RWPE2 (cell line): ENCODE results near the gene SLC37A1.

Experiments used
- ATAC-seq: fragments of 200-7000 bp; cut with Tn5 transposase; 3 replicates; pipeline ENCODE4 v1.9.1; 2021; ENCODE audit warnings: low read depth
- DNase-seq: peaks from one replicate; pipeline ENCODE4 v3.0.0-alpha.2; 2020; ENCODE audit warnings: low spot score
- H3K27ac ChIP-seq: fragments of 450-650 bp; 2 replicates; pipeline ENCODE4 v1.5.1; 2017; ENCODE audit warnings: mild to moderate bottlenecking; ENCODE audit not compliant: poor library complexity, severe bottlenecking
- H3K27me3 ChIP-seq: fragments of 250-450 bp; sonication (Bioruptor Pico); 2 replicates; pipeline ENCODE4 v1.5.1; 2021; ENCODE audit warnings: mild to moderate bottlenecking, moderate library complexity; ENCODE audit not compliant: insufficient read depth, poor library complexity, severe bottlenecking
- H3K36me3 ChIP-seq: fragments of 250-450 bp; sonication (Bioruptor Pico); 2 replicates; pipeline ENCODE4 v1.5.1; 2020; ENCODE audit warnings: low read depth, mild to moderate bottlenecking, moderate library complexity
- H3K4me1 ChIP-seq: fragments of 250-450 bp; sonication (Bioruptor Pico); 2 replicates; pipeline ENCODE4 v1.5.1; 2021; ENCODE audit warnings: mild to moderate bottlenecking, moderate library complexity; ENCODE audit not compliant: insufficient read depth, poor library complexity, severe bottlenecking
- H3K4me3 ChIP-seq: fragments of 250-450 bp; sonication (Bioruptor Pico); 2 replicates; pipeline ENCODE4 v1.5.1; 2021; ENCODE audit warnings: mild to moderate bottlenecking, moderate library complexity; ENCODE audit not compliant: severe bottlenecking
- H3K9me3 ChIP-seq: fragments of 250-450 bp; sonication (Bioruptor Pico); 2 replicates; pipeline ENCODE4 v1.5.1; 2021; ENCODE audit warnings: mild to moderate bottlenecking, moderate library complexity; ENCODE audit not compliant: severe bottlenecking
- TF ChIP-seq, protein P1 (sequence below): fragments of 450-650 bp; IDR thresholded peaks from one replicate; pipeline ENCODE4 v1.5.1; 2017; ENCODE audit warnings: mild to moderate bottlenecking, moderate library complexity; ENCODE audit not compliant: poor library complexity, severe bottlenecking

The SLC37A1 gene

DNA sequence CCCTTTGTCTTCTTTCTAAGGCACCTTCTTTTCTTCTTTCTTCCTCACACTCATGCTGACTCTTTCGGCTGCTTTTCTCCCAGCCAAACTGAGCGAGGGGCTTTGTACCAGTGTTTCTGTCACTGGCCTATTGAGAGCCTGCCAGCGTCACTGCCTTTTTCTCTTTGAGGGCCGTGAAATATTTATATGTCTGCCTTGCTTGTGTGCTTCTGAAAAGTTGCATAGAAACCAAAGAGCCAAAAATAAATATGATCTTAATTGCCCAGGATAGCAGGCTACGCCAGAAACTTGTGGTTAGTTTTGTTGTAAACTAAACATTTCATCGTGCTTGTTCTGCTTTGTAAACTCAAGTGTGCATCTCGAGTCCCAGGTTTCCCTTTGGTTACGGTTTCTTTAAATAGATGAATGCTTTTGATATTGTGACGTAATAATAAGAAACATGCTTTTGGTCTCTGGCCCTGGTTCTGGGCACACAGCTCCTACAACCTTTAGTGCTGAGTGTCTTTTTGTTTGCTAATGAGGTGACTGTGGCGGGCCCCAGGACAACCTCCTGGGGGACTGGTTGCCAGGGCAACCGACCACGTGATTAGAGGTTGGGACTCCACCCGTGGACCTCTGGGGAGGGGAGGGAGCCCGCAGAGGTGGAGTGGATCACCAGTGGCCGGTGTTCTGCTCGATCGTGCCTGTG, 10.8 kb downstream of the SLC37A1 start:
- Histone ChIP-seq H3K27me3 (no peaks in the 10 kb centered on the region), H3K27ac (no peak overlapping the region), H3K9me3 (no peaks in the 10 kb centered on the region), H3K4me1 (peaks cover 4% of the 10 kb centered on the region), H3K4me3 (no peak overlapping the region), H3K36me3 (peaks cover 10% of the 10 kb centered on the region)
- ATAC-seq, result no peak
- TF ChIP-seq, protein P1, sequence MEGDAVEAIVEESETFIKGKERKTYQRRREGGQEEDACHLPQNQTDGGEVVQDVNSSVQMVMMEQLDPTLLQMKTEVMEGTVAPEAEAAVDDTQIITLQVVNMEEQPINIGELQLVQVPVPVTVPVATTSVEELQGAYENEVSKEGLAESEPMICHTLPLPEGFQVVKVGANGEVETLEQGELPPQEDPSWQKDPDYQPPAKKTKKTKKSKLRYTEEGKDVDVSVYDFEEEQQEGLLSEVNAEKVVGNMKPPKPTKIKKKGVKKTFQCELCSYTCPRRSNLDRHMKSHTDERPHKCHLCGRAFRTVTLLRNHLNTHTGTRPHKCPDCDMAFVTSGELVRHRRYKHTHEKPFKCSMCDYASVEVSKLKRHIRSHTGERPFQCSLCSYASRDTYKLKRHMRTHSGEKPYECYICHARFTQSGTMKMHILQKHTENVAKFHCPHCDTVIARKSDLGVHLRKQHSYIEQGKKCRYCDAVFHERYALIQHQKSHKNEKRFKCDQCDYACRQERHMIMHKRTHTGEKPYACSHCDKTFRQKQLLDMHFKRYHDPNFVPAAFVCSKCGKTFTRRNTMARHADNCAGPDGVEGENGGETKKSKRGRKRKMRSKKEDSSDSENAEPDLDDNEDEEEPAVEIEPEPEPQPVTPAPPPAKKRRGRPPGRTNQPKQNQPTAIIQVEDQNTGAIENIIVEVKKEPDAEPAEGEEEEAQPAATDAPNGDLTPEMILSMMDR, result no peak
- DNase-seq, result no peak

GRCh38 chr21:42525029-42525581, 11.5 kb downstream of the SLC37A1 start:
- ATAC-seq (no peak), DNase-seq (no peak)
- TF ChIP-seq, protein P1, result no peak
- Histone ChIP-seq H3K27me3 (no peaks in the 10 kb centered on the region), H3K27ac (no peak overlapping the region), H3K4me3 (no peak overlapping the region), H3K36me3 (peaks cover 6% of the 10 kb centered on the region), H3K9me3 (no peaks in the 10 kb centered on the region), H3K4me1 (peaks cover 4% of the 10 kb centered on the region)

DNA sequence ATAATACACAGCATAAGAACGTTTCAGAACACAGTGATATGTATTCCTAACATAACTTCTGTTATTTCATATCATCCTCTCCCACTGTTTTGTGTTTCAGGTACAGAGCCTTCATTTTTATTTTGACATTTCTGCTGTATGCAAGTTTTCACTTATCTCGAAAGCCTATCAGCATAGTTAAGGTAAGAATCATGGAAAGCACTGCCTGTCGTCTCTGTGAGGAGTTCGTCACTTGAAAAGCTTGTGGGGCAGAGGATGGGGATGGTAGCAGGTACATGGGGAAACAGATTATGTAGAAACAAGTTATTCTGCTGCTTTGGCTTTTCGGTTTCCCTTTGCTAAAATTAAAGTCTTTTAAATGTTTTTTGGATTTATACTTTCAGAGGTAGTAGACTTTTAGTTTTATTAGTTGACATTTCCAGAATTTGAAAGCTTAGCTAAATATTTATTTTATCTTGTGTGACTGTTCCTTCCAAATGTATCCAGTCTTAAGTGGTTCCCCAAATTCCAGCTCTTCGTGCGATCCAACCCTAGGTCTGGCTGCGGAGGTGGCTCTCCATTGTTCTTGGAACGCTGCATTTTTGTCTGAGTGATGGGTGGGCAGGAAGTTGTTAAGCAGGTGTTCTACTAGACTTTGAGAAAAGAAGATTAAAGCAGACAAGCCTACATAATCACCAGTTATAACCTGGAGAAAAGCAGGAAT, 12.2 kb downstream of the SLC37A1 start:
- DNase-seq (no peak), ATAC-seq (no peak)
- no peaks in the 10 kb centered on the region for H3K9me3 ChIP-seq
- no peak overlapping the region for H3K27ac ChIP-seq
- TF ChIP-seq, protein P1, result no peak
- no peaks in the 10 kb centered on the region for H3K27me3 ChIP-seq
- H3K36me3 ChIP-seq, result 0 out of 2 replicates have a peak, but pooled peaks cover 3% of the 10 kb centered on the region
- no peak overlapping the region for H3K4me3 ChIP-seq
- peaks cover 4% of the 10 kb centered on the region for H3K4me1 ChIP-seq

DNA sequence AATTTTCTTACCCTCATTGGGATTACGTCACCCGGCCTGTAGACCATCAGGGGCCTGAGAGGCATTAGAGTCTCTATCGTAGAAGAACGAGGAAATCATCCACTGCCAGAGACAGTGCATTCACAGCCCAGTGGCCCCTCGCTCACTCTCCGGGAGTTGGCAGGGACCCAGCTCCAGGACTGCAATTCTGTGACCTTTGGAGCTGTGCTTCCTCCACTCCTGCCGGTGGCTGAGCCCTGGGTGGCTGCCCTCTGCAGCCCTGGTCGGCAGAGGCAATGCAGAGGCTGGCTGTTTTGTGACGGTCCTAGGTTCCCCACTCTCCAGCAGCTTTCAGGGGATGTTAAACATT, 12.7 kb downstream of the SLC37A1 start:
- H3K9me3 ChIP-seq, result no peaks in the 10 kb centered on the region
- H3K27ac ChIP-seq, result no peak overlapping the region
- TF ChIP-seq, protein P1, result no peak
- H3K27me3 ChIP-seq, result no peaks in the 10 kb centered on the region
- H3K4me1 ChIP-seq, result peaks cover 4% of the 10 kb centered on the region
- no peak for DNase-seq
- H3K36me3 ChIP-seq, result 0 out of 2 replicates have a peak, but pooled peaks cover 3% of the 10 kb centered on the region
- H3K4me3 ChIP-seq, result no peak overlapping the region
- ATAC-seq, result no peak
